ENCODE results near the gene TMEM109. TPM values are rescaled to one million over a fixed set of nuclear protein-coding genes. Genes with fewer than 3 reads are reported as not detected.

TMEM109 gene
- total RNA-seq, 1 donor from 2014 or later: 46.7 TPM

GRCh38 chr11:60910281-60910687 is 3.7 kb upstream of the TMEM109 start:
- DNase-seq: no peak

- DNase-seq: no peak
Measured at GRCh38 chr11:60910711-60911380, 3.1 kb upstream of the TMEM109 start.

GRCh38 chr11:60912223-60912850 is 1.6 kb upstream of the TMEM109 start:
- no peak for DNase-seq

GRCh38 chr11:60912851-60913528 is 968 bp upstream of the TMEM109 start:
- no peak for DNase-seq

GRCh38 chr11:60914633-60915247 is 782 bp downstream of the TMEM109 start:
- peak; percentile 25 for DNase-seq

- no peak for DNase-seq
Measured at GRCh38 chr11:60915248-60915914, 1.4 kb downstream of the TMEM109 start.

- DNase-seq: no peak
Measured at GRCh38 chr11:60916669-60917206, 2.8 kb downstream of the TMEM109 start.

GRCh38 chr11:60917267-60917666 is 3.3 kb downstream of the TMEM109 start:
- no peak for DNase-seq

- DNase-seq: no peak
Measured at GRCh38 chr11:60918251-60918938, 4.4 kb downstream of the TMEM109 start.

- DNase-seq: no peak
Measured at GRCh38 chr11:60918939-60919265, 4.9 kb downstream of the TMEM109 start.

GRCh38 chr11:60919320-60919719 is 5.4 kb downstream of the TMEM109 start:
- DNase-seq: no peak

- no peak for DNase-seq
Measured at GRCh38 chr11:60919956-60920355, 6.0 kb downstream of the TMEM109 start.

GRCh38 chr11:60921259-60921658 is 7.3 kb downstream of the TMEM109 start:
- DNase-seq: no peak

GRCh38 chr11:60921777-60922335 is 7.9 kb downstream of the TMEM109 start:
- DNase-seq: no peak

- no peak for DNase-seq
Measured at GRCh38 chr11:60922906-60923305, 8.9 kb downstream of the TMEM109 start.

GRCh38 chr11:60923326-60923725 is 9.4 kb downstream of the TMEM109 start:
- no peak for DNase-seq

- DNase-seq: no peak
Measured at GRCh38 chr11:60923800-60924109, 9.8 kb downstream of the TMEM109 start.

GRCh38 chr11:60924110-60924905 is 10.3 kb downstream of the TMEM109 start, which contains the start of gene TMEM132A:
TMEM132A (plus strand) TSS chr11:60924460; CDS start chr11:60924634, 174 bp downstream.
- peak; percentile 54 for DNase-seq

- no peak for DNase-seq
Measured at GRCh38 chr11:60924906-60925853, 11.2 kb downstream of the TMEM109 start.
